GM12878 (cell line): ENCODE data around the gene UBXN7.

Source experiments
- BCLAF1 ChIP-seq: fragments of 450-650 bp; IDR thresholded peaks from 2 replicates; pipeline ENCODE4 v1.6.1; 2017; ENCODE audit warnings: antibody characterized with exemption, mild to moderate bottlenecking, moderate library complexity
- BMI1 ChIP-seq: fragments of 450-650 bp; IDR thresholded peaks from 2 replicates; pipeline ENCODE4 v1.6.1; 2016; ENCODE audit warnings: mild to moderate bottlenecking, moderate library complexity, borderline replicate concordance
- CTCF ChIP-seq, 3 experiments: IDR thresholded peaks in 2 of 3; conservative IDR thresholded peaks in 1 of 3; 2 replicates each; pipeline ENCODE4 v1.5.1; 2011; ENCODE audit warnings: low read depth in 3 of 3, low read length in 3 of 3, mild to moderate bottlenecking in 3 of 3, control low read depth in 2 of 3, moderate library complexity in 2 of 3, inconsistent platforms in 1 of 3, mixed read lengths in 1 of 3; ENCODE audit not compliant: control insufficient read depth in 2 of 3, insufficient read depth in 1 of 3; ENCODE audit errors: extremely low read depth in 1 of 3
- DPF2 ChIP-seq: fragments of 450-650 bp; IDR thresholded peaks from 2 replicates; pipeline ENCODE4 v1.6.1; 2017; ENCODE audit warnings: mild to moderate bottlenecking
- E2F8 ChIP-seq: fragments of 450-650 bp; IDR thresholded peaks from 2 replicates; pipeline ENCODE4 v1.6.1; 2018; ENCODE audit warnings: mild to moderate bottlenecking, low read depth, moderate library complexity; ENCODE audit not compliant: partially characterized antibody
- MAX ChIP-seq: IDR thresholded peaks from 2 replicates; pipeline ENCODE4 v1.6.1; 2012; ENCODE audit warnings: low read depth, low read length, improper control_type of control experiment
- MEF2A ChIP-seq: IDR thresholded peaks from 2 replicates; pipeline ENCODE4 v1.6.1; 2011; ENCODE audit warnings: low read depth, mild to moderate bottlenecking, low read length, moderate library complexity; ENCODE audit not compliant: insufficient read depth
- NFIC ChIP-seq: IDR thresholded peaks from 2 replicates; pipeline ENCODE4 v1.6.1; 2012; ENCODE audit warnings: low read depth, mild to moderate bottlenecking, inconsistent platforms, low read length, moderate library complexity
- POLR2AphosphoS5 ChIP-seq: IDR thresholded peaks from 2 replicates; pipeline ENCODE4 v1.6.1; 2011; ENCODE audit warnings: mild to moderate bottlenecking, low read length, inconsistent platforms
- TBL1XR1 ChIP-seq: IDR thresholded peaks from 2 replicates; pipeline ENCODE4 v1.6.1; 2012; ENCODE audit warnings: low read depth, low read length, improper control_type of control experiment
- TCF7 ChIP-seq: IDR thresholded peaks from 2 replicates; pipeline ENCODE4 v1.6.1; 2014; ENCODE audit warnings: antibody characterized with exemption, borderline replicate concordance
- USF1 ChIP-seq: IDR thresholded peaks from 2 replicates; pipeline ENCODE4 v1.6.1; 2011; ENCODE audit warnings: borderline replicate concordance, low read depth, mild to moderate bottlenecking, moderate library complexity, mixed read lengths, low read length; ENCODE audit not compliant: insufficient read depth; ENCODE audit errors: extremely low read length

GRCh38 chr3:196355668-196356067, 76.6 kb downstream of the UBXN7 start:
- TF ChIP-seq TBL1XR1 (no peak), CTCF (IDR thresholded peaks at IDR 0.05 in 2 of 3, conservative IDR thresholded peaks at IDR 0.05 in 1 of 3; ENCODE audit: control insufficient read depth in 2 of 3, extremely low read depth in 1 of 3, insufficient read depth in 1 of 3, low read depth in 3 of 3, low read length in 3 of 3) (no peak), TCF7 (no peak), USF1 (no peak), E2F8 (no peak), NFIC (no peak), POLR2AphosphoS5 (no peak), MEF2A (no peak), MAX (no peak), DPF2 (no peak), BMI1 (no peak), BCLAF1 (no peak)
